ENCODE results near the gene R3HDM2. TPM values are rescaled to one million over a fixed set of nuclear protein-coding genes. Genes with fewer than 3 reads are reported as not detected.
"Not testable (repeated sequence)": the region's sequence is repeated elsewhere in the genome, so short reads cannot be mapped to it uniquely, and the experiment has no call there.

R3HDM2 gene
- total RNA-seq, 1 experiment from 2014 or later: 45.4 TPM

- H4K20me1 ChIP-seq (ENCODE audit: insufficient read depth); H3K27me3 ChIP-seq (ENCODE audit: insufficient read depth, low read length); intact Hi-C loops (cut with micrococcal nuclease); H3K27ac ChIP-seq (ENCODE audit: low read depth, low read length); ATAC-seq; H3K9ac ChIP-seq (ENCODE audit: low read length); H3K4me3 ChIP-seq (replicated peaks in 1 of 2; ENCODE audit: low read depth in 1 of 2, low read length in 2 of 2); POLR2A ChIA-PET; DNase-seq (ENCODE audit: low read depth, low spot score); H3K9me3 ChIP-seq (ENCODE audit: control insufficient read depth in 1 of 2, insufficient read depth in 1 of 2, low read depth in 1 of 2, low read length in 2 of 2); RAD21 ChIA-PET (ENCODE audit: low non-redundant PET in 1 of 2, low total read pairs in 2 of 2, uncharacterized antibody in 2 of 2, unreplicated experiment in 2 of 2); H2AFZ ChIP-seq (ENCODE audit: low read depth, low read length, poor library complexity, severe bottlenecking); H3K4me2 ChIP-seq (ENCODE audit: low read length); BruUV-seq (replicated peaks); H3K9me2 ChIP-seq (ENCODE audit: insufficient read depth); H3K36me3 ChIP-seq (ENCODE audit: control insufficient read depth in 1 of 2, insufficient read depth in 2 of 2, low read length in 2 of 2): not testable (repeated sequence)
- CTCF ChIA-PET: interaction anchor here (1.4 kb wide), 1 partner anchor 29 kb away, joined by 6 read pairs; the partner anchor contains the start of gene INHBE
- Histone ChIP-seq H3K4me1 (ENCODE audit: control insufficient read depth in 1 of 2, insufficient read depth in 2 of 2, low read length in 2 of 2) (peaks cover 4 to 19% of the 10 kb centered on the region in 2 experiments; a peak in 3 of 4 replicates), H3K79me2 (ENCODE audit: insufficient read depth, low read length) (peaks cover 21% of the 10 kb centered on the region)
Observed at GRCh38 chr12:57426948-57427347, 3.9 kb downstream of the R3HDM2 start.

- Histone ChIP-seq H3K79me2 (ENCODE audit: insufficient read depth, low read length) (peaks cover 6% of the 10 kb centered on the region; the same call in 1 of the 2 replicates), H3K4me2 (ENCODE audit: low read length) (no peak overlapping the region), H3K27me3 (ENCODE audit: insufficient read depth, low read length) (no peaks in the 10 kb centered on the region), H3K9me3 (ENCODE audit: control insufficient read depth in 1 of 2, insufficient read depth in 1 of 2, low read depth in 1 of 2, low read length in 2 of 2) (no peaks in the 10 kb centered on the region), H3K9me2 (ENCODE audit: insufficient read depth) (no peaks in the 10 kb centered on the region), H4K20me1 (ENCODE audit: insufficient read depth) (peaks cover 3% of the 10 kb centered on the region; the same call in 1 of the 2 replicates), H3K4me1 (ENCODE audit: control insufficient read depth in 1 of 2, insufficient read depth in 2 of 2, low read length in 2 of 2) (peaks cover 8 to 21% of the 10 kb centered on the region in 2 experiments), H3K4me3 (replicated peaks in 1 of 2; ENCODE audit: low read depth in 1 of 2, low read length in 2 of 2) (no peak overlapping the region), H3K9ac (ENCODE audit: low read length) (no peak overlapping the region), H2AFZ (ENCODE audit: low read depth, low read length, poor library complexity, severe bottlenecking) (no peak overlapping the region), H3K36me3 (ENCODE audit: control insufficient read depth in 1 of 2, insufficient read depth in 2 of 2, low read length in 2 of 2) (no peaks in the 10 kb centered on the region), H3K27ac (ENCODE audit: low read depth, low read length) (no peak overlapping the region)
- ATAC-seq (no peak), DNase-seq (ENCODE audit: low read depth, low spot score) (no peak)
- ChIA-PET CTCF (no interaction called here), RAD21 (ENCODE audit: low non-redundant PET in 1 of 2, low total read pairs in 2 of 2, uncharacterized antibody in 2 of 2, unreplicated experiment in 2 of 2) (no interaction called here), POLR2A (no interaction called here)
- intact Hi-C loops (cut with micrococcal nuclease): no loop called here
- BruUV-seq (replicated peaks): no TSS peak
- TF ChIP-seq YY1 (IDR thresholded peaks at IDR 0.05; ENCODE audit: extremely low read depth, insufficient replicate concordance, low read depth, low read length) (no peak), REST (IDR thresholded peaks at IDR 0.05; ENCODE audit: low read depth) (no peak), RAD21 (IDR thresholded peaks at IDR 0.05; ENCODE audit: low read depth) (no peak), CTCF (IDR thresholded peaks at IDR 0.05 in 2 of 3, conservative IDR thresholded peaks at IDR 0.05 in 1 of 3; ENCODE audit: borderline replicate concordance in 1 of 3, insufficient read depth in 1 of 3, low read depth in 2 of 3, low read length in 2 of 3) (no peak), MAX (IDR thresholded peaks at IDR 0.05) (no peak), SIN3A (IDR thresholded peaks at IDR 0.05; ENCODE audit: low read depth) (no peak), POLR2AphosphoS5 (IDR thresholded peaks at IDR 0.05; ENCODE audit: low read depth, low read length) (no peak), EZH2phosphoT487 (IDR thresholded peaks at IDR 0.05; ENCODE audit: borderline replicate concordance) (no peak), ZBTB33 (IDR thresholded peaks at IDR 0.05; ENCODE audit: extremely low read depth, insufficient replicate concordance, low read length) (no peak), TCF7L2 (IDR thresholded peaks at IDR 0.05; ENCODE audit: borderline replicate concordance, extremely low read depth, insufficient read depth, insufficient read length) (no peak)
Observed at GRCh38 chr12:57420482-57420881, 10.4 kb downstream of the R3HDM2 start.

Measured in HCT116 (cell line).